ENCODE measurements around the gene KRTAP10-10. TPM values are rescaled to one million over a fixed set of nuclear protein-coding genes. Genes with fewer than 3 reads are reported as not detected.

Gene KRTAP10-10
- total RNA-seq, 1 donor: not detected

DNA sequence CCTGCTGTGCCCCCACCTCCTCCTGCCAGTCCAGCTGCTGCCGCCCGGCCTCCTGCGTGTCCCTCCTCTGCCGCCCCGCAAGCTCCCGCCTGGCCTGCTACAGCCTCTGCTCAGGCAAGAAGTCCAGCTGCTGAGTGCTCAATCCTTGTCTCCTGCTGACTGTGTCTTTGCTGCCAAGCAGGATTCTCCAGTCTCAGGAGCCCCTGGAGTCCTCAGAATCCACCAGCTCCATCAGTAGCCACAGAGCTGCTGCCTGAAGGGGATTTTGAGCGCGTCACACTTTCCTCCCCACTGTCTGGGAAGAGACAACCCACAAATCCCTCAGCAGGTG, 10.0 kb downstream of the KRTAP10-10 start:
- TF ChIP-seq, protein P1, sequence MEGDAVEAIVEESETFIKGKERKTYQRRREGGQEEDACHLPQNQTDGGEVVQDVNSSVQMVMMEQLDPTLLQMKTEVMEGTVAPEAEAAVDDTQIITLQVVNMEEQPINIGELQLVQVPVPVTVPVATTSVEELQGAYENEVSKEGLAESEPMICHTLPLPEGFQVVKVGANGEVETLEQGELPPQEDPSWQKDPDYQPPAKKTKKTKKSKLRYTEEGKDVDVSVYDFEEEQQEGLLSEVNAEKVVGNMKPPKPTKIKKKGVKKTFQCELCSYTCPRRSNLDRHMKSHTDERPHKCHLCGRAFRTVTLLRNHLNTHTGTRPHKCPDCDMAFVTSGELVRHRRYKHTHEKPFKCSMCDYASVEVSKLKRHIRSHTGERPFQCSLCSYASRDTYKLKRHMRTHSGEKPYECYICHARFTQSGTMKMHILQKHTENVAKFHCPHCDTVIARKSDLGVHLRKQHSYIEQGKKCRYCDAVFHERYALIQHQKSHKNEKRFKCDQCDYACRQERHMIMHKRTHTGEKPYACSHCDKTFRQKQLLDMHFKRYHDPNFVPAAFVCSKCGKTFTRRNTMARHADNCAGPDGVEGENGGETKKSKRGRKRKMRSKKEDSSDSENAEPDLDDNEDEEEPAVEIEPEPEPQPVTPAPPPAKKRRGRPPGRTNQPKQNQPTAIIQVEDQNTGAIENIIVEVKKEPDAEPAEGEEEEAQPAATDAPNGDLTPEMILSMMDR (IDR thresholded peaks at IDR 0.05; ENCODE audit: extremely low read depth, low read depth, low read length): no peak
- H3K79me2 ChIP-seq (ENCODE audit: insufficient read depth, low read length): no peaks in the 10 kb centered on the region
- no peak overlapping the region for H3K4me3 ChIP-seq (ENCODE audit: insufficient read depth, low read length)

DNA sequence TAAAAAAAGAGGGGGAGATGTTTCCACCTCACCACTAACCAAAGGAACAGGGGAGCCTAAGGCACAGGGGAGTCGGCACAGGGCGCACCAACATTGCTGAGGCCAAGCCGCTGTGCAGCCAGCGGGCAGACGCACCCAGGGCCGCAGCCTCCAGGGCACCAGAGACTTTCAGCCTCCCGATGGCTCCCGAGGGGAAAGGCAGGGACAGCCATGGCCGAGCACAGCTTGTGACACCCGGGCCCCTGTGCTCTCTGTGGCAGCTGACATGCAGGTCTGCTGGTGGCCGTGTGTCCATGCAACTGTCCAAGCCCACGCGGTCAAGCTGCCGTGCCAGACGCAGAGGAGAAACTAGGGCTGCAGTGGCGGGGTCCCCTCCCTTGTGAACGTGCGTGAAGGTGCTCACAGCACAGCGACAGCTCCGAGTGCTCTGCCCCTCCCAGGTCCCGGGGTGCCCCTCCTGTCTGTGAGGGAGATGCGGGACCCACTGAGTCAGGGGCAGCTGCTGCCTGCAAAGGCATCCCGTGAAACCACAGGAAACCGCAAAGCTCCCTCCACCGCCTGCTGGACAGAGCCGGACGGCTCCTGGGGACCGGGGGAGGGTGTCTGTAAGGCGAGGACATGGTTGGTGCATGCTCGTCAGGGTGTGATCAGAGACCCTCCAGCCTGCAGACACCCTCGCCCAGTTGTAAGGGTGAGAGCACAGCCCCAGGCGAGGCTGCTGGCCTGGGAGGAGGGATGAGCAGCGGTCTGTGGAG, 11.6 kb downstream of the KRTAP10-10 start:
- Histone ChIP-seq H3K4me1 (ENCODE audit: insufficient read depth, low read length) (no peaks in the 10 kb centered on the region), H3K36me3 (ENCODE audit: insufficient read depth, low read length) (no peaks in the 10 kb centered on the region), H3K79me2 (ENCODE audit: insufficient read depth, low read length) (no peaks in the 10 kb centered on the region), H3K4me3 (ENCODE audit: insufficient read depth, low read length) (no peak overlapping the region), H3K4me2 (ENCODE audit: insufficient read depth, low read length) (no peak overlapping the region), H3K27ac (ENCODE audit: low read depth, low read length) (no peak overlapping the region), H3K27me3 (ENCODE audit: insufficient read depth, low read length) (peaks cover 3% of the 10 kb centered on the region), H4K20me1 (ENCODE audit: insufficient read depth, low read length) (no peaks in the 10 kb centered on the region), H3K9me3 (ENCODE audit: low read depth, low read length) (no peaks in the 10 kb centered on the region), H2AFZ (ENCODE audit: low read length) (no peak overlapping the region)
- DNase-seq (ENCODE audit: insufficient read length, low spot score, missing footprints): peak; percentile 59
- TF ChIP-seq, protein P1 (IDR thresholded peaks at IDR 0.05; ENCODE audit: extremely low read depth, low read depth, low read length): no peak

More for the DNA sequence above, 10.0 kb downstream of the KRTAP10-10 start:
- Histone ChIP-seq H3K9me3 (ENCODE audit: low read depth, low read length) (no peaks in the 10 kb centered on the region), H3K4me1 (ENCODE audit: insufficient read depth, low read length) (no peaks in the 10 kb centered on the region), H2AFZ (ENCODE audit: low read length) (no peak overlapping the region), H3K27me3 (ENCODE audit: insufficient read depth, low read length) (peaks cover 3% of the 10 kb centered on the region), H3K27ac (ENCODE audit: low read depth, low read length) (no peak overlapping the region), H3K36me3 (ENCODE audit: insufficient read depth, low read length) (no peaks in the 10 kb centered on the region), H4K20me1 (ENCODE audit: insufficient read depth, low read length) (no peaks in the 10 kb centered on the region), H3K4me2 (ENCODE audit: insufficient read depth, low read length) (no peak overlapping the region)
- peak; percentile 47 for DNase-seq (ENCODE audit: insufficient read length, low spot score, missing footprints)

DNA sequence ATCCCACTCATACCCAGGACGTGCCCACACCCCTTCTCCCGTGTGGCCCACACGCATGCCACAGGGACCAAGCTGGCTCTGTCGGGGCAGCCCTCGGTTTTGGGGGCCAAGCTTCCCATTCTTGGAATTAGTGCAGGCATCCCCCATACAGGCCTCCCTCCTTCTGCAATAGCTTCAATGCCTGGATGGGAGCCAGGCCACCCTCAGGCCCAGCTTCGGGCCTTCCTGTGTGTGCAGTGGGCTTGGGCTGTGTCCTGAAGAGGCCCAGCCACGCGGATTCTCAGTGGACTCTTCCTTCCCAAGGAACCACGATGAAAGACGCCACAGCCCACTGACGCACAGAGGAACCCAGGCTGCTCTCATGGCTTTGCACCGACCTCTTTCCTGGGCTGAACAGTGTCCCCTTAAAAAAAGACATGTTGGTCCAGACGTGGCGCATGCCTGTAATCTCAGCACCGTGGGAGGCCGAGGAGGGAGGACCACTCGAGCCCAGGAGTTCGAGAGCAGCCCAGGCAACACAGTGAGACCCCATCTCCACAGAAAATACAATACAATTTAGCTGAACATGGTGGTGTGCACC, 12.5 kb downstream of the KRTAP10-10 start:
- no peaks in the 10 kb centered on the region for H3K79me2 ChIP-seq (ENCODE audit: insufficient read depth, low read length)
- H3K9me3 ChIP-seq (ENCODE audit: low read depth, low read length): no peaks in the 10 kb centered on the region
- H2AFZ ChIP-seq (ENCODE audit: low read length): no peak overlapping the region
- DNase-seq (ENCODE audit: insufficient read length, low spot score, missing footprints): no peak
- no peak overlapping the region for H3K27ac ChIP-seq (ENCODE audit: low read depth, low read length)
- no peaks in the 10 kb centered on the region for H3K36me3 ChIP-seq (ENCODE audit: insufficient read depth, low read length)
- no peaks in the 10 kb centered on the region for H4K20me1 ChIP-seq (ENCODE audit: insufficient read depth, low read length)
- TF ChIP-seq, protein P1 (IDR thresholded peaks at IDR 0.05; ENCODE audit: extremely low read depth, low read depth, low read length): no peak
- peaks cover 3% of the 10 kb centered on the region for H3K27me3 ChIP-seq (ENCODE audit: insufficient read depth, low read length)
- H3K4me3 ChIP-seq (ENCODE audit: insufficient read depth, low read length): no peak overlapping the region
- no peaks in the 10 kb centered on the region for H3K4me1 ChIP-seq (ENCODE audit: insufficient read depth, low read length)
- no peak overlapping the region for H3K4me2 ChIP-seq (ENCODE audit: insufficient read depth, low read length)

DNA sequence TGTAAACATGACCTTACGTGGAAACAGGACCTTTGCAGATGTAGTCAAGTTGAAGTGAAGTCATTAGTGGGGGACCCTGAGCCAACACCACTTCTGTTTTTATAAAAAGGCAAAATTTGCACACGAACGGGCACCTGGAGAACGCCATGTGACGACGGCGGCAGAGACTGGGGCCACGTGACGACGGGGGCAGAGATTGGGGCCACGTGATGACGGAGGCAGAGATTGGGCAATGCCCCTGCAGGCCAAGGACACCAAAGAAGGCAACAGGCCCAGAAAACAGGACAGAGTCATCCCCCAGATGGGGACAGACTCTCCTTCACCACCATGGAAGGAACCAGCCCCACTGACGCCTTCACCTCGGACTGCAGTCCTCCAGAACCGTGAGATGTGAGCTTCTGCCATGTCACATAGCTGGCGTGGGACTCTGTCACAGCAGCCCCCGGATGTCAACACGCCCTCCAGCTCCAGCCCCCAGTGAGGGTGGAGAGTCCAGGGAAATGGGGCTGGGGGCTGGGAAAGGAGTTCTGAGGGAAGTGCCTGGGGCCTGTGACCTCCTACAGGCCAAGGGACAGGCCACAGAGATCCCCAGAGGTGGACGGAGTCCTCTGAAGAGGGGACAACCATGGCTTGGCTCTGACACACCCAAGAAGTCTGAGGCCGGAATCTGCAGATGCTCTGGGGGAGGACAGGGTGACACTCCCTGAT, 13.3 kb downstream of the KRTAP10-10 start:
- no peaks in the 10 kb centered on the region for H3K79me2 ChIP-seq (ENCODE audit: insufficient read depth, low read length)
- no peak overlapping the region for H3K27ac ChIP-seq (ENCODE audit: low read depth, low read length)
- no peak overlapping the region for H3K4me3 ChIP-seq (ENCODE audit: insufficient read depth, low read length)
- no peaks in the 10 kb centered on the region for H3K36me3 ChIP-seq (ENCODE audit: insufficient read depth, low read length)
- no peaks in the 10 kb centered on the region for H4K20me1 ChIP-seq (ENCODE audit: insufficient read depth, low read length)
- no peak overlapping the region for H3K4me2 ChIP-seq (ENCODE audit: insufficient read depth, low read length)
- DNase-seq (ENCODE audit: insufficient read length, low spot score, missing footprints): peak; percentile 29
- no peaks in the 10 kb centered on the region for H3K4me1 ChIP-seq (ENCODE audit: insufficient read depth, low read length)
- H3K9me3 ChIP-seq (ENCODE audit: low read depth, low read length): no peaks in the 10 kb centered on the region
- TF ChIP-seq, protein P1 (IDR thresholded peaks at IDR 0.05; ENCODE audit: extremely low read depth, low read depth, low read length): no peak
- no peak overlapping the region for H2AFZ ChIP-seq (ENCODE audit: low read length)
- peaks cover 3% of the 10 kb centered on the region for H3K27me3 ChIP-seq (ENCODE audit: insufficient read depth, low read length)

All from osteoblast (primary cell).